GM18867 (cell line): ENCODE results near the gene DNAJB2.
"Not testable (repeated sequence)": the region's sequence is repeated elsewhere in the genome, so short reads cannot be mapped to it uniquely, and the experiment has no call there.

ENCODE experiments used
- ATAC-seq: cut with Tn5 transposase; IDR thresholded peaks from one replicate; pipeline ENCODE4 v1.9.1; 2021; ENCODE audit warnings: mild to moderate bottlenecking, moderate library complexity; ENCODE audit not compliant: unreplicated experiment

Gene DNAJB2

GRCh38 chr2:219254590-219255201, 24.5 kb upstream of the DNAJB2 start:
- ATAC-seq: peak; percentile 40

GRCh38 chr2:219258942-219259341, 20.2 kb upstream of the DNAJB2 start:
- ATAC-seq: not testable (repeated sequence)

- ATAC-seq: no peak
Measured at GRCh38 chr2:219261024-219261855, 17.9 kb upstream of the DNAJB2 start.

DNA sequence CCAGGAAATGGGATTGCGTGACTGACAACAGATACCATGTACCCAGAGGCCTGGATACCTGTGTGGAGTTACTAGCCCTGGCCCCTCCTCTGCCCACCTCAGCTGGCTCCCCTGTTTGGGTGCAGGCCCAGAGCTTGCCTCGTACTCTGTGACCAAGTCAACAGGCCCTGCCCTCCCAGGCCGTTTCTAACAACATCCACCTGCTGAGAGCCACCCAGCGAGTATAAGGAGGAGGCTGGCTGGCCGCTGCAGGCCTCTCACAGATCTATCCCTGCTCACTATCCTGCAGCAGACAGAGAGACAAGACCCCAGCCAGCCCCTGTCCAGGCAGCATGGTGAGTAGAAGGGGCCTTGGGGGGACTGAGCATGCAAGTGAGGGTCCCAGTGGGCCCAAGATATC, 12.9 kb upstream of the DNAJB2 start:
- ATAC-seq: no peak

DNA sequence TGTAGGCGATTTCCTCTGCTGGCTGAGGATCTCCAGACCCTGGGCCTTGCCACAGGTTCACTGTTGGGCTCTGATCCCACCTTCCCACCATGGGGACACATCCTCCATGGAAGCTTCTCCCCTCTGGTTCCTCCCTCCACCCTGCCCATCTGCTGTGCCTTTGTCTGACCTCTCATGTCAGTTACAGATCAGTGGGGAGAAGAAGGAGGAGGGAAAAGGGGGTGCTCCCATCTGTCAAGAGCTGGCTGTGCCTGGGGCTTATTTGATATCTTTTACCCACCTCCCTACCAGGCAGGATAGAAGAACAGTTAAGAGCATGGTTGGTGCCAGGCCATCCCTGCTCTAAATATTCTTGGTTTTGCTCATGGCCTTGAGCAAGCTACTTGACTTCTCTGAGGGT, 12.3 kb upstream of the DNAJB2 start:
- ATAC-seq: no peak

DNA sequence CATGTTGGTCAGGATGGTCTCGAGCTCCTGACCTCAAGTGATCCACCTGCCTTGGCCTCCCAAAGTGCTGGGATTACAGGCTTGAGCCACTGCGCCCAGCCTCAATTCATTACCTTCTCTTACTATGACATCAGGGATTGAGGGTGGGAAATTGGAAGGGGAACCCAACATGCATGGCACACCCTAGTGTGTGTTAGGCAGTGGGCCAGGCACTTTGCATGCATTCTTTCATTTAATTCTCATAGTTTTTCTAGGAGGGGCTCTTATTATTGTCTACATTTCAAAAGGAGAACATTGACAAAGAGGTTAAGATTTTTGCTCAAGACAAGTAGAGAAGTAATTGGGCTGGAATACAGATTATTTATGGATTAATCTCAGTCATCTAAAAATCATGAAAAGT, 10.9 kb upstream of the DNAJB2 start:
- no peak for ATAC-seq

DNA sequence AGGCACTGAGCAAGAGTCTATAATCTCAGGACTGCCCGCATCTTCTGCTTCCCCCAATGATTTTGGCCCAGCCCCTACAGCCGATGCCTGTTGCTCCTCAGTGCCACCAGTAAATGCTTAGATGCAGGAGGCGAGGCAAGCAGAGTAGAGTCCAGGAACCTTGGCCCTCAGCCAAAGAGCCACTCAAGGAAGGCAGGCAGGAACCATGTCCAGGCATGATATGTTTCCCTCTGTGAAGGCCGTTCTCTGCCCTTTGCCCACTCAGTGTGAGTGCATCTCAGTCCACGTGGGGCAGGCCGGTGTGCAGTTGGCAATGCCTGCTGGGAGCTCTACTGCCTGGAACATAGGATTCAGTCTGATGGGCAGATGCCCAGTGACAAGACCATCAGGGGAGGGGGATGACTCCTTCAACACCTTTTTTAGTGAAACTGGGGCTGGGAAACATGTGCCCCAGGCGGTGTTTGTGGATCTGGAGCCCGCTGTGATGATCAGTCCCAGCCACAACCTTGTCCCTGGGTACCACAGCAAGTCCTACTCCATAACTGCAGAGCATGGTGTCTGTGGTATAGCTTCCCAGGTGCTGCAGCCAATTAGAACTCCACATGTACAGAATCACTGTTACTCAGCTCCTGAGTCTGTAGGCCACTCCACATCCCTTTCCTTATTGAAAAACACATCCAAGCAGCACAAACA, 9.7 kb upstream of the DNAJB2 start:
- no peak for ATAC-seq

GRCh38 chr2:219270055-219270372, 9.2 kb upstream of the DNAJB2 start:
- no peak for ATAC-seq

DNA sequence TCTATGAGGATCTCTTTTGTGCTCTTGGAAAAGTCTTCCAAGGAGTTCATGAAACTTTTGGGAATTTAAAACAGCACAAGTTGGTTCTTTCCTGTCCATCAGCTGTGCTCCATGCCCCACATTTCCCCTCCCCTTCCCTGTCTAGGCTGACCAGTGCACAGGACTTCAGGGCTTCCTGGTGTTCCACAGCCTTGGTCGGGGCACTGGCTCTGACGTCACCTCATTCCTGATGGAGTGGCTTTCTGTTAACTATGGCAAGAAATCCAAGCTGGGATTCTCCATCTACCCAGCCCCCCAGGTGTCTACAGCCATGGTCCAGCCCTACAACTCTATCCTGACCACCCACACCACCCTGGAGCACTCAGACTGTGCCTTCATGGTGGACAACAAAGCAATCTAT, 8.1 kb upstream of the DNAJB2 start:
- ATAC-seq: no peak

GRCh38 chr2:219272356-219272755, 6.8 kb upstream of the DNAJB2 start:
- ATAC-seq: no peak

- ATAC-seq: no peak
Measured at GRCh38 chr2:219272995-219273394, 6.2 kb upstream of the DNAJB2 start.

GRCh38 chr2:219273937-219274336, 5.2 kb upstream of the DNAJB2 start:
- ATAC-seq: no peak

DNA sequence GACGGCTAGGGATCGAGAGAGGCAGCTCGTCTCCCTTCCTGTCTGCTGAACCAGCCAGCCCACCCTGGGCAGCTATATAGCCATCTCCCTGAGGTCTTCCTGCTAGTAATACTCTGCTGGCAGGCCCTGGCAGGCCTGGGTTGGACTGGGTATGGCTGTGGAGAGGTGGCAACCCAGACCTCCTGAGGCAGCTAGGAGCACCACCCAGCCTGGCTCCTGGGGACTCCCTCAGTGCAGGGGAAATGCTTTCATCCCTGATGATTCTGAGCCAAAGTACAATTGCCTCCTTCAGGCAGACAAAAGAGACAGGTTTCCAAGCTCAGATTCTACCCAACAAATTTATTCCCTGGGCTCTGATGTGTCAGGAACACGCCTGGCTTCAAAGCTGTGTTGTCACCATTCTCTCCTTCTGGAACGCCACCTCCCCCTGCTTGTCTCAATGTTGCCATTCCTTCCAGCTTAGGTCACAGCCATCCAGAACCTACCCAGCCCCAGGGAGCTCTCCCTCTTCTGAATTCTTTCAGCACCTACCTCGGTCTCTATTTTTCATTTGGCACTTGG, 4.7 kb upstream of the DNAJB2 start:
- ATAC-seq: no peak

GRCh38 chr2:219277703-219278654, 1.2 kb upstream of the DNAJB2 start:
- peak; percentile 32 for ATAC-seq

DNA sequence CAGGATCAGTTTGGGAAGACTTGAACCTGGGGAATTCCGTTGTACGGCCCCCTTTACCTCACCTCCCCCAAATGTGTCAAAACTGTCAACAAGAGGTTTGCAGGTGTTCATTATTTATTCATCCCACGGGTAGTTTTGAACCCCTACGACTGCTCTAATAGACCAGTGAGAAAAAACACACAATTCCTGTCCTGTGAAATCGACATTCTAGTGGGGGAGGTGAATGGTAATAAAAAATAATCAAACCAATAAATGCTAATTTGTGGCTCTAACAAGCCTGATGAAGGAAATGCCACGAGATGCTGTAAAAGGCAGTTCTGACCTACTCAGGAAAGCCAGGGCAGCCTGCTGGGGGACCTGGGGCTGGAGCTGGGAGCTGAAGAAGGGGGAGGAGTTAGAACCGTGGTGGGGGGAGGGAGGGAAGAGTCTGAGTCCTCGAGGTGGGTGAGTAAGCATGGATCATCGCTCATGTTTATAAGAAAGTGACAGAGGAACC, 463 bp upstream of the DNAJB2 start:
- no peak for ATAC-seq

GRCh38 chr2:219279916-219280516, 850 bp downstream of the DNAJB2 start:
- ATAC-seq: no peak

DNA sequence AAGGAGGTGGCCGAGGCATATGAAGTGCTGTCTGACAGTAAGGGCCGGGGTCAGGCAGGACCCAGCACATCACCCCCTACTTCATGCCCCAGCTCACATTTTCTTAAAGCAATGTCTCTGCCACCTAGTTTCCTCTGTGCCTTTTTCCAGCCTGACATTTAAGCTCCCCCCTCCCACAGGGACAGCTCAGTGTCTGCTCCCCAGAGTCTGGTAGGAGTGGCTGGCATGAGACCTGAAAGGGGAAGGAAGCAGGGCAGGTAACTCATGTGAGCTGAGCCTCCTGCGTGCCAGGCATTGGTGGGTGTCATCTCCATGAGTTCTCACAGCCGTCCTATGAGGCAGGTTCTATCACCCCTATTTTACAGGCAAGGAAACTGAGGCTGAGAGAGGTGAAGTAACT, 1.5 kb downstream of the DNAJB2 start:
- ATAC-seq: no peak

DNA sequence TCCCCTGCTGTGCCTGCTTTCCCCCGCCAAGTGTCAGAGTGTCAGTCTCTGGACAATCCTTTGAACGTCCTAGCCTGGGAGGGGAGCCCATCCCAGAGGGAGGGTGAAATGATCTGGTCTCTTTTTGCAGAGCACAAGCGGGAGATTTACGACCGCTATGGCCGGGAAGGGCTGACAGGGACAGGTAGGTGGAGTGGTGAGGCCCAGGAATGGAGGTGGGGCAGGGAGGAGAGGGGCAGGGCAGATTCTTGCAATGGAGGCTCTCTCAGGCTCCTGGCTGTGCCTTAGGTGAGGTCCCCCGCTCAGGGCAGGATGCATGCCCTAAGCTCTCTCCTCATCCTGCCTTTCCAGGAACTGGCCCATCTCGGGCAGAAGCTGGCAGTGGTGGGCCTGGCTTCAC, 2.4 kb downstream of the DNAJB2 start:
- ATAC-seq: no peak

GRCh38 chr2:219282375-219282774, 3.2 kb downstream of the DNAJB2 start:
- no peak for ATAC-seq

DNA sequence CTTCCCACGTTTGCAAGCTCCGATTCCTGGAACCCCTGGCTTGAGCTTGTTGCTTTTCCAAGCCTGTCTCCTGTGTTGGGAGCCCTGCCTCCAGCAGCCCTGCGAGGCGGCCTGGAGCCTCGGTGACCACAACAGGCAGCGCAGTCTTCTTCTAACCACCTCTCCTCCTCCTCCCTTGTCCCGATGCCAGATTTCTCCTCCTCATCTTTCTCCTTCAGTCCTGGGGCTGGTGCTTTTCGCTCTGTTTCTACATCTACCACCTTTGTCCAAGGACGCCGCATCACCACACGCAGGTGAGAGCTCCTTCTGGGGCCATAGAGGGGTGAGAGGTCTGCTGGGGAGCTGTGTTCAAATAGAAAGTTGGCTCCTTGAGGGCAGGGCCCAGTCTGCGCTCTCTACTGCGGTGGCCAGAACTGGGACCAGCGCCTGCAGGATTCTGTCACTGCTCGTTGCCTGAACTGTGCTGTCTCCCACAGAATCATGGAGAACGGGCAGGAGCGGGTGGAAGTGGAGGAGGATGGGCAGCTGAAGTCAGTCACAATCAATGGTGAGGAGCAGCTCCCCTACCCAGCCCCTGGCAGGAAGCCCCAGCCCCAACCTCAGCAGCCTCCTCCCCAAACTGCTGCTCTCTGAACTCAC, 3.9 kb downstream of the DNAJB2 start:
- no peak for ATAC-seq
